ENCODE measurements around the gene KLHDC4.

- TF ChIP-seq EP300 (IDR thresholded peaks at IDR 0.05) (no peak), CTCF (IDR thresholded peaks at IDR 0.05) (no peak), POLR2A (IDR thresholded peaks at IDR 0.05) (no peak)
Observed at GRCh38 chr16:87708881-87709638, 56.7 kb downstream of the KLHDC4 start.
